Upper lobe of right lung (tissue), 1 donor: ENCODE results near the gene TSGA10. TPM values are rescaled to one million over a fixed set of nuclear protein-coding genes. Genes with fewer than 3 reads are reported as not detected.
"Not testable (repeated sequence)": the region's sequence is repeated elsewhere in the genome, so short reads cannot be mapped to it uniquely, and the experiment has no call there.

Experiments used
- ATAC-seq: fragments of 200-7000 bp; cut with Tn5 transposase; one replicate; pipeline ENCODE4 v1.9.1; 2020; ENCODE audit warnings: mild to moderate bottlenecking, moderate library complexity
- DNase-seq: peaks from one replicate; pipeline ENCODE4 v3.0.0-alpha.2; 2020
- H3K27ac ChIP-seq: fragments of 200-600 bp; one replicate; pipeline ENCODE4 v1.8.0; 2022
- H3K27me3 ChIP-seq: fragments of 200-600 bp; one replicate; pipeline ENCODE4 v1.8.0; 2022; ENCODE audit warnings: mild to moderate bottlenecking
- H3K36me3 ChIP-seq: fragments of 200-600 bp; one replicate; pipeline ENCODE4 v1.8.0; 2022
- H3K4me1 ChIP-seq: fragments of 200-600 bp; one replicate; pipeline ENCODE4 v1.8.0; 2022
- H3K4me3 ChIP-seq: fragments of 200-600 bp; one replicate; pipeline ENCODE4 v1.8.0; 2022; ENCODE audit warnings: mild to moderate bottlenecking
- H3K9me3 ChIP-seq: fragments of 200-600 bp; one replicate; pipeline ENCODE4 v1.8.0; 2022
- CTCF ChIP-seq: fragments of 200-600 bp; IDR thresholded peaks from one replicate; pipeline ENCODE4 v1.8.0; 2022; ENCODE audit warnings: antibody characterized with exemption
- intact Hi-C: fragments of 100-400 bp; cut with DNase I; formaldehyde crosslinking; loops from one replicate; pipeline ENCODE4 v1.11.0; 2022
- long read RNA-seq: library from polyadenylated mRNA; unstranded; transcript quantifications from one replicate; pipeline ENCODE4 v2.0.0, GENCODE V29; 2021
- total RNA-seq: library from RNA; stranded (reverse); fragmentation: NEBNext Ultra II Directional; extraction: Animal tissue kit (Norgen Biotek cat#: 25700); gene quantifications from one replicate; pipeline ENCODE4 v1.2.1, GENCODE V29; 2021
- donor health status: DM: no; HTN: yes; CAD: no; lungs with severe emphysema.

TSGA10 gene
- 7.6 TPM for total RNA-seq
- long read RNA-seq, partial matches to known transcripts = 0 of 4 reads
- long read RNA-seq, other reads (novel, unspliced or antisense) = 4 of 4 reads

GRCh38 chr2:99154643-99155536 lies at the start of gene TSGA10, which contains the start of gene LIPT1:
TSS of gene TSGA10 (minus strand) at chr2:99154942. CDS start at chr2:99109439, 45,503 bp downstream.
TSS of gene LIPT1 (plus strand) at chr2:99154967. CDS start at chr2:99161958, 6,991 bp downstream.
- Histone ChIP-seq H3K27ac (peak within 1 kb of the TSS; percentile 90), H3K9me3 (no peaks in the 10 kb centered on the region), H3K36me3 (peaks cover 10% of the 10 kb centered on the region), H3K4me3 (peak within 1 kb of the TSS; percentile 67), H3K27me3 (no peaks in the 10 kb centered on the region), H3K4me1 (peaks cover 15% of the 10 kb centered on the region)
- no peak for TF ChIP-seq CTCF
- ATAC-seq (peak; percentile 100), DNase-seq (peak; percentile 97)
- intact Hi-C loops = no loop called here

- Histone ChIP-seq H3K27me3 (no peaks in the 10 kb centered on the region), H3K36me3 (peaks cover 17% of the 10 kb centered on the region), H3K4me3 (no peak overlapping the region), H3K9me3 (no peaks in the 10 kb centered on the region), H3K27ac (no peak overlapping the region), H3K4me1 (no peaks in the 10 kb centered on the region)
- DNase-seq (no peak), ATAC-seq (no peak)
- peak; percentile 6 for TF ChIP-seq CTCF
- intact Hi-C loops = no loop called here
Measured at GRCh38 chr2:99201959-99202678, 47.4 kb upstream of the TSGA10 start.

GRCh38 chr2:99200076-99200800 lies 45.5 kb upstream of the TSGA10 start:
- Histone ChIP-seq H3K9me3 (no peaks in the 10 kb centered on the region), H3K27ac (no peak overlapping the region), H3K27me3 (no peaks in the 10 kb centered on the region), H3K4me1 (no peaks in the 10 kb centered on the region), H3K36me3 (peaks cover 35% of the 10 kb centered on the region), H3K4me3 (no peak overlapping the region)
- no peak for DNase-seq
- intact Hi-C loops = no loop called here
- ATAC-seq = no peak
- TF ChIP-seq CTCF = no peak

- H3K9me3 ChIP-seq = no peaks in the 10 kb centered on the region
- intact Hi-C loops = no loop called here
- TF ChIP-seq CTCF = no peak
- peaks cover 55% of the 10 kb centered on the region for H3K36me3 ChIP-seq
- ATAC-seq (no peak), DNase-seq (no peak)
- H3K4me1 ChIP-seq = no peaks in the 10 kb centered on the region
- H3K27ac ChIP-seq = no peak overlapping the region
- no peaks in the 10 kb centered on the region for H3K27me3 ChIP-seq
- no peak overlapping the region for H3K4me3 ChIP-seq
Measured at GRCh38 chr2:99198103-99198841, 43.5 kb upstream of the TSGA10 start.

- DNase-seq, ATAC-seq, intact Hi-C loops, H3K27me3 ChIP-seq, H3K4me3 ChIP-seq, H3K9me3 ChIP-seq, H3K27ac ChIP-seq, H3K4me1 ChIP-seq: not testable (repeated sequence)
- peaks cover 69% of the 10 kb centered on the region for H3K36me3 ChIP-seq
Measured at GRCh38 chr2:99192364-99192763, 37.6 kb upstream of the TSGA10 start.
